Endodermal cell (in vitro differentiated cells): ENCODE results near the gene KCNJ16. TPM values are rescaled to one million over a fixed set of nuclear protein-coding genes. Genes with fewer than 3 reads are reported as not detected.

Experiments
- DNase-seq: peaks from one replicate; pipeline ENCODE4 v3.0.0-alpha.2; 2017
- H3K27ac ChIP-seq: 2 replicates; pipeline ENCODE4 v1.5.1; 2013; ENCODE audit warnings: mild to moderate bottlenecking, low read depth, low read length, moderate library complexity
- H3K27me3 ChIP-seq: 2 replicates; pipeline ENCODE4 v1.6.1; 2013; ENCODE audit warnings: mild to moderate bottlenecking, low read length, moderate library complexity; ENCODE audit not compliant: insufficient read depth, control insufficient read depth, poor library complexity, severe bottlenecking
- H3K36me3 ChIP-seq: 2 replicates; pipeline ENCODE4 v1.7.0; 2013; ENCODE audit warnings: mild to moderate bottlenecking, low read length, moderate library complexity; ENCODE audit not compliant: control insufficient read depth, insufficient read depth
- H3K4me1 ChIP-seq: one replicate; pipeline ENCODE4 v1.7.0; 2013; ENCODE audit warnings: low read length; ENCODE audit not compliant: control insufficient read depth, insufficient read depth
- H3K4me3 ChIP-seq: 2 replicates; pipeline ENCODE4 v1.5.1; 2013; ENCODE audit warnings: mild to moderate bottlenecking, low read length, moderate library complexity
- H3K9ac ChIP-seq: 2 replicates; pipeline ENCODE4 v1.6.1; 2013; ENCODE audit warnings: mild to moderate bottlenecking, low read length, moderate library complexity; ENCODE audit not compliant: poor library complexity, severe bottlenecking; ENCODE audit errors: extremely low read depth
- H3K9me3 ChIP-seq: 2 replicates; pipeline ENCODE4 v1.6.1; 2013; ENCODE audit warnings: mild to moderate bottlenecking, low read length, moderate library complexity; ENCODE audit not compliant: control insufficient read depth
- H3K27ac Mint-ChIP-seq: 2 replicates; pipeline ENCODE4 v1.8.0; 2020; ENCODE audit warnings: mixed read lengths
- H3K27me3 Mint-ChIP-seq: 2 replicates; pipeline ENCODE4 v1.8.0; 2021; ENCODE audit warnings: mild to moderate bottlenecking, mixed read lengths; ENCODE audit not compliant: insufficient read depth
- H3K36me3 Mint-ChIP-seq: 2 replicates; pipeline ENCODE4 v1.8.0; 2020; ENCODE audit warnings: low read depth, mixed read lengths
- H3K4me1 Mint-ChIP-seq: 2 replicates; pipeline ENCODE4 v1.8.0; 2020; ENCODE audit warnings: mixed read lengths
- H3K4me3 Mint-ChIP-seq: 2 replicates; pipeline ENCODE4 v1.8.0; 2020; ENCODE audit warnings: mild to moderate bottlenecking, moderate library complexity, mixed read lengths
- H3K9me3 Mint-ChIP-seq: 2 replicates; pipeline ENCODE4 v1.8.0; 2020; ENCODE audit warnings: mild to moderate bottlenecking, mixed read lengths
- WGBS, 2 experiments: methylation state at CpG; one replicate each; pipeline versions ENCODE4 v1.1.5 to v1.1.7; 2013; ENCODE audit warnings: missing lambda C conversion rate in 2 of 2, mixed read lengths in 1 of 2; ENCODE audit not compliant: insufficient coverage in 1 of 2, insufficient read length in 1 of 2; 5-methylcytosine and 5-hydroxymethylcytosine counted together
- total RNA-seq, 2 donors: library from RNA; stranded (reverse); fragmentation: NEBNext Ultra II Directional in 1 of 2; extraction: Animal tissue kit (Norgen Biotek cat#: 25700) in 1 of 2; gene quantifications; 2 replicates in 1 of 2; 3 replicates in 1 of 2; pipeline ENCODE4 v1.2.1, GENCODE V29; 2021
- TF ChIP-seq, protein P1 (sequence below): fragments of 200-600 bp; sonication (generic); conservative IDR thresholded peaks from 2 replicates; pipeline ENCODE4 v1.5.0; 2021; ENCODE audit warnings: antibody characterized with exemption, mild to moderate bottlenecking

Gene KCNJ16
- total RNA-seq, 2 donors from 2014 or later: 0.68 to 1.5 TPM

DNA sequence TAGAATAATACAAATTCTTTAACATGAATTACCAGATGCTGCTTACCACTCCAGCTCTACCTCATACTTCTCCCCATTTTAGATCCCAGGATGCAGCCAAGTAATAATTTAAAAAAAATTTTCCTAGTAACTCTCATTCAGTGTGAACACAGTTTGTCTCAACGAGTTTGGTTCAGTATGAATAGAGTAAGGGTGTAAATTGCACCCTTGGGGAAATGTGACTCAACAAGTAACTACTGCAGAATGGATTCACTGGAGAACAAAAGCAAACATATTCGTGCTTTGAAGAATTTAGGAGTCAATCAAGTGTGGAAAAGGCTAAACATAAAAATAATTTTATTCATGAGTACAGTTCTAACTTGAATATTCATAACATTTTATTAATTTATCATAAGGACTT, 23.0 kb downstream of the KCNJ16 start:
- no peak for DNase-seq
- no peak overlapping the region for H3K4me3 Mint-ChIP-seq
- 87 to 100% methylated on average over 1 to 2 of the region's 2 CpGs for WGBS, 2 experiments

DNA sequence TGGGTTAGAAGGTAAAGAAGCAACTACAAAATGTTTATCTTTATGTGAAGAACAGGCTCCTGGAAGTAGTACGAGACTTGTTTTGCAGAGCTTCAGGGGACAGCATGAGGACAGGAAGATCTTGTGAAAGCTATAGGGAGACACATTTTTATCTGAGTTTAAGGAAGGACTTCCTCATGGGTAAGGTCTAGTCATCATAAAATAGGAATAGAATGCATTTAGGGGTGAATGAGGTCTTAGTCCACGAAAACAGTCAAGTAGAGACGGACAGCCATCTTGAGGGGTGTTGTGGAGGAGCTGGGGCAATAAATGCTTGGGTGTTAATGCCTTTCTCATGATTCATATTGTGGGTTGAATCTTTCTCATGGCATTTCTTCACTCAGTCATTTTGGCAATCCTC, 24.3 kb downstream of the KCNJ16 start:
- Mint-ChIP-seq H3K4me3 (no peak overlapping the region), H3K27ac (no peak overlapping the region)

More for the DNA sequence above, 23.0 kb downstream of the KCNJ16 start:
- Histone ChIP-seq H3K36me3 (no peaks in the 10 kb centered on the region), H3K9ac (no peak overlapping the region), H3K4me1 (no peaks in the 10 kb centered on the region), H3K27ac (no peak overlapping the region), H3K9me3 (peaks cover 10% of the 10 kb centered on the region), H3K4me3 (no peak overlapping the region), H3K27me3 (no peaks in the 10 kb centered on the region)
- TF ChIP-seq, protein P1, sequence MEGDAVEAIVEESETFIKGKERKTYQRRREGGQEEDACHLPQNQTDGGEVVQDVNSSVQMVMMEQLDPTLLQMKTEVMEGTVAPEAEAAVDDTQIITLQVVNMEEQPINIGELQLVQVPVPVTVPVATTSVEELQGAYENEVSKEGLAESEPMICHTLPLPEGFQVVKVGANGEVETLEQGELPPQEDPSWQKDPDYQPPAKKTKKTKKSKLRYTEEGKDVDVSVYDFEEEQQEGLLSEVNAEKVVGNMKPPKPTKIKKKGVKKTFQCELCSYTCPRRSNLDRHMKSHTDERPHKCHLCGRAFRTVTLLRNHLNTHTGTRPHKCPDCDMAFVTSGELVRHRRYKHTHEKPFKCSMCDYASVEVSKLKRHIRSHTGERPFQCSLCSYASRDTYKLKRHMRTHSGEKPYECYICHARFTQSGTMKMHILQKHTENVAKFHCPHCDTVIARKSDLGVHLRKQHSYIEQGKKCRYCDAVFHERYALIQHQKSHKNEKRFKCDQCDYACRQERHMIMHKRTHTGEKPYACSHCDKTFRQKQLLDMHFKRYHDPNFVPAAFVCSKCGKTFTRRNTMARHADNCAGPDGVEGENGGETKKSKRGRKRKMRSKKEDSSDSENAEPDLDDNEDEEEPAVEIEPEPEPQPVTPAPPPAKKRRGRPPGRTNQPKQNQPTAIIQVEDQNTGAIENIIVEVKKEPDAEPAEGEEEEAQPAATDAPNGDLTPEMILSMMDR: no peak
- Mint-ChIP-seq H3K27me3 (no peaks in the 10 kb centered on the region), H3K9me3 (peaks cover 9% of the 10 kb centered on the region), H3K4me1 (no peaks in the 10 kb centered on the region), H3K27ac (no peak overlapping the region), H3K36me3 (peaks cover 3% of the 10 kb centered on the region)

DNA sequence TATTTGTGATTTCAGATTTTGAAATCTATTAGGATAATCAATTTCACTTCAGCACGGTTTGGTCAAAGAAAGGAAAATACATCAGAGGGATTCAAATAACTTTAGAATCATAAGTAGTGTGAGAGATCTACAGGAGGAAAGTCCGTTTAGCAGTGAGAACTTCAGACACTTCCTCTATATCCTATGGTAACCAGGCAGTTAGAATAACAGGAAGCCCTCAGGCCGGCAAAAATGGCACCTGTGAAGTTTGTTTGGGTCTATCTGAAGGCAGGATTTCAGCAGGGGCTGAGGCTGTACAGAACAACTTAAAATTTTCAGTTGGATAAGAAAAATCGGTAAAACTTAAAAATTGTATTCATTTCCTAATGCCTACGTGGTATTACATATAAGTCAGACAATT, 24.9 kb downstream of the KCNJ16 start:
- Mint-ChIP-seq H3K27me3 (peaks cover 2% of the 10 kb centered on the region), H3K4me3 (no peak overlapping the region), H3K4me1 (no peaks in the 10 kb centered on the region), H3K27ac (no peak overlapping the region), H3K36me3 (peaks cover 3% of the 10 kb centered on the region), H3K9me3 (peaks cover 9% of the 10 kb centered on the region)
- TF ChIP-seq, protein P1: no peak
- Histone ChIP-seq H3K36me3 (no peaks in the 10 kb centered on the region), H3K4me1 (no peaks in the 10 kb centered on the region), H3K9me3 (peaks cover 10% of the 10 kb centered on the region), H3K27me3 (no peaks in the 10 kb centered on the region), H3K4me3 (no peak overlapping the region), H3K9ac (no peak overlapping the region), H3K27ac (no peak overlapping the region)
- no peak for DNase-seq
- 93 to 95% methylated on average over 2 to 5 of the region's 5 CpGs for WGBS, 2 experiments

More for the DNA sequence above, 24.3 kb downstream of the KCNJ16 start:
- H3K27me3 ChIP-seq: no peaks in the 10 kb centered on the region
- H3K9me3 ChIP-seq: peaks cover 10% of the 10 kb centered on the region
- no peak overlapping the region for H3K9ac ChIP-seq
- 96 to 100% methylated on average over 3 of the region's 3 CpGs for WGBS, 2 experiments
- no peaks in the 10 kb centered on the region for H3K36me3 ChIP-seq
- Mint-ChIP-seq H3K9me3 (peaks cover 9% of the 10 kb centered on the region), H3K27me3 (no peaks in the 10 kb centered on the region), H3K36me3 (peaks cover 3% of the 10 kb centered on the region), H3K4me1 (no peaks in the 10 kb centered on the region)
- H3K27ac ChIP-seq: no peak overlapping the region
- no peak overlapping the region for H3K4me3 ChIP-seq
- TF ChIP-seq, protein P1: no peak
- H3K4me1 ChIP-seq: no peaks in the 10 kb centered on the region
- DNase-seq: no peak
